ENCODE results near the gene JUND.

GRCh38 chr19:18330868-18331267 lies 49.4 kb upstream of the JUND start:
- no peak for TF ChIP-seq CTCF (conservative IDR thresholded peaks at IDR 0.05; ENCODE audit: low read length)
- TF ChIP-seq EZH2phosphoT487 (IDR thresholded peaks at IDR 0.05; ENCODE audit: borderline replicate concordance, low read depth, low read length), result no peak

All from OCI-LY7 (cell line).